NOMO-1 treated with DMSO at 0.1 percent for 48 hours (cell line): ENCODE data around the gene MECR.
"Not testable (repeated sequence)": the region's sequence is repeated elsewhere in the genome, so short reads cannot be mapped to it uniquely, and the experiment has no call there.

ENCODE experiments used
- DNase-seq: peaks from one replicate; lab custom pipeline; 2025; ENCODE audit not compliant: unreplicated experiment; lab: John Stamatoyannopoulos, UW

The MECR gene

DNA sequence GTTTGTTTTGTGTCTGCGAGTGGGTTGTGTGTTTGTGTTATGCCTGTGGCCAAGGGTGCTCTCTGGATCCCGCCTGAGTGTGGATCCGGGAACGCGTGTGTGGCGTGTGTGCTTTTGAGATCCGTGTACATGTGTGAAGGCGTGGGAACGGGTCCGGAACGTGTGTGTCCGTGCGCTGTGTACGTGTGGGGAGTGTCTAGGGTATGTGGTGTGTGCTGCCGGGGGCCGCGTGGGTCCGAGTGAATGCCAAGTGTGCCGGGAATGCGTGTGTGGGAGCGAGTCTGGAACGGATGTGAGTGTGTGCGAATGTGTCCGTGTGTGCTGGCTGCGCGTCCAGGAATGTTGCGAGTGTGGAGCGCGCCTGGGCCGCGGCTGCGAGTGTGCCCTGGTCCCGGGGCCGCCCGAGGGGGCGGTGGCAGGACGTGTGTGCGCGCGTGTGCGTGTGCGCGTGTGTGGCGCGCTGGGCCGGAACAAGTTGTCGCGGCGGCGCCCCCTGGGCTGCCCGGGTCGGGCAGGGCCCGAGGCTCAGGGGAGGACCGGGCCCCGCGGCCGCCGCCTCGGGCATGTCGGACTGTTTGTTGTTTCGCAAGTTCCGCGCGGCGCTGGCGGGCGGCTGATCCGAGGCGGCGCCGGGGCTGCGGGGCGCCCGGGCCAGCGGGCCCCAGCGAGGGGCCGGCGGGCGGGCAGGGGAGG, 6.5 kb upstream of the MECR start:
- no peak for DNase-seq

DNA sequence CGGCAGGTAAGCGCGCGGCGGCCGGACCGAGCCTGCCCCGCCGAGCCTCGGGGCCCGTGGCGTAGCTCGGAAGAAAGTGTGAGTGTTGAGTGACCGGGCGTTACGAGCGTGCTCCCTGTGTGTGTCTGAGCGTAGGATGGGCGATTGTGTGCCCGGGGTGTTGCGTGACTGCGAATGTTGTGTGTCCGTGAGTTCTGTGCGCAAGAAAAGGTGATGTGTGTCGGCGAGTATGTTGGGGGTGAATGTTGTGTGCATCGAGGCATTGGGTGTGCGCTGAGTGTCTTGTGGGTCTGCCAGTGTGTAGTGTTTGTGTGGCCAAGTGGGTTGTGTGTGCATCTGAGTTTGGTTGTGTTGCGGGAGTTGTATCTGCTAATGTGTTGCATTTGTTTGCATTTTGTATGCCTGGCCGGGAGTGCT, 6.0 kb upstream of the MECR start:
- DNase-seq: no peak

DNA sequence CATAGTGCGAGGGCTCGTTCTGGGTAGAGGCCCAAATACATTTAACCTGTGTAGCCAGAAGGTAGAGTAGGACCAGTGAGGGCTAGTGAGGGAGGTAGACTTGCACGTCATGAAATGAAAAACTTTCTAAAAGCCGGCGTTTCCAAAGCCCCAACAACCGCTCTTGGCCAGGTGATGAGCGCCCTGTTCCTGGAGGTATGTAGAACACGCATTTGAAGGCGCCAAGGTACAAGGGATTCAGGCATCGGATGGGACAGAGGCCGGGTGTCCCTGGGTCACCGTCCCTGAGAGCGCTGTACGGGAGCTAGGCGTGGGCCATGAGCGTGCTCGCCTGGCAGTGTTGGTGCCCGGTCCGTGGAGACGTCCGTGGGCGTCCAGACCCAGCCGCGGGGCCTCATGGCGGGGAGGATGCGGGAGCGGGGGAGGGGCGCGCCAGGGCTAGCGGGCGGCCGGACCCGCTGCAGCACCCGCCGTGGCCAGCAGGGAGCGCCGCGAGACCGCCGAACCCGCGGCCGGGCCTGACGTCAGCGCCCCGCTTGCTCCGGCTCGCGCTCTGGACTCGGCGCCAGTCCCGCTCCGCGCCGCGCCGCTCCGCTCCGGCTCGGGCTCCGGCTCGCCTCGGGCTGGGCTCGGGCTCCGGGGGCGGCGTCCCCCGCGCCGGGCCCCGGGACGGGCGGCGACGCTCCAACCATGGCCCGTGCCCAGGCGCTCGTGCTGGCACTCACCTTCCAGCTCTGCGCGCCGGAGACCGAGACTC, 5.4 kb upstream of the MECR start, which contains the start of gene PTPRU:
Gene PTPRU (plus strand): TSS at position 568 of the 757 bp plus-strand sequence. CDS start 123 bp downstream, at position 691.
- DNase-seq: peak; percentile 48

DNA sequence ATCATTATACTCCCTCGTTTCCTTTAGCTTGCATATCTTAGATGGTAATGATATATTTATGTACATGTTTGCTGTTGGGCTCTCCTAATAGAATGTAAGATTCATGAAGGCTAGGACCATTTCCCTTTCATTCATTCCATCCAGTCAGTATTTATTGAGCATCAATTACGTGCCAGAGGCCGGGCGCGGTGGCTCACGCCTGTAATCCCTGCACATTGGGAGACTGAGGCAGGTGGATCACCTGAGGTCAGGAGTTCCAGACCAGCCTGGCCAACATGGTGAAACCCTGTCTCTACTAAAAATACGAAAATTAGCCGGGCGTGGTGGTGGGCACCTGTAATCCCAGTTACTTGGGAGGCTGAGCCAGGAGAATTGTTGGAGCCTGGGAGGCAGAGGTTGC, 4.1 kb upstream of the MECR start:
- DNase-seq: not testable (repeated sequence)

DNA sequence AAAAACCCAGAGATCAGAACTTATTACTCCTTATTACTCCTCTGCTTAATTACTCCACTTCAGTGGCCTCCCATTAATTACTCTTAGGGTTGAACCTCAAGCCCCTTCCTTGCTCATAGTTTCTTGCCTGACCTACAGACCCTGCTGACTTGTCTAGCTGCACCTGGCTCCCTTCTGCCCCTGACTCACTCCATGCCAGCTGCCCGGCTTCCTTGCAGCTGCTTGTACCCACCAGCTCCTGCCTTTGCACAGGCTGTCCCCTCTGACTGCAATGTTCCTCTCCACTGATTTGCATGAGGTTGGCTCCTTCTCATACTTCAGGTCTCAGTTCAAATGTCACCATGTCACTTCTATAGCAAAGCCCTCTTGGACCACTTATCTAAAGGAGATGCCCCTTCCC, 3.7 kb upstream of the MECR start:
- no peak for DNase-seq

DNA sequence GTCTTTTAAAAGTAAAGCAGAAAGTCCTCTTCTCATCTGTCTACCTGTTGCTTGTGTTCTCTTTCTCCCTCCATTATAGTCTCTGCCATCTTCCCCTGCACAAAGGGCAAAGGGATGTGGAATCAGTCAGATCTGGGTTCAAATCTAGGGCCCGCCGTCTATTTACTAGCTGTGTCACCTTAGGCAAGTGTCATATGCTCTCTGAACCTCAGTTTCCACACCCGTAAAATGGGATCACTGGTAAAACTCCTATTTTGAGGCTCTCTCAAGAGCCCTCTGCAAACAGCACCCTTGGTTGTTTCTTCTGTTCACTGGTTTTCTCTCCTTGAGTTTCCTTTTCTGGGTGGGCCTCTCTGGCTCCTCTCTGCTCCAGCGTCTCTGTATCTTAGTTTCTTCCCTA, 3.0 kb upstream of the MECR start:
- no peak for DNase-seq

DNA sequence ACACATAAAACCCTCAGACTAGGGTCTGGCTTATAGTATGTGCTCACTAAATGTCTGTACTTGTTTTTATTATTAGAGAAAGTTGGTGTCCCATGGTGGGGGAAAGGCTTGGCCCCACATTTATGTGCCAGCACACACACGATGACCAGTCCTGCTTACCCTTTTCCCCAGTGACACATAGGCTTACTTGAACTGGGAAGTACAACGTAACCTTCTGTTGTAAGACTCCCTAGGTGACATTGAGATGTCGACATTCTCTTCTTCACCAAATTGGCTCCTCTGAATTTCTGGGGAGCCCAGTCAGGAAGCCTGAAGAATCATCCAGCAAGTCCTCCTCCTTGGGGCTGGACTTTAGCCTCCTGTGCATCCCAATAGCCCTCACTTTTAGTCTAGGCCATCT, 1.7 kb upstream of the MECR start:
- no peak for DNase-seq

DNA sequence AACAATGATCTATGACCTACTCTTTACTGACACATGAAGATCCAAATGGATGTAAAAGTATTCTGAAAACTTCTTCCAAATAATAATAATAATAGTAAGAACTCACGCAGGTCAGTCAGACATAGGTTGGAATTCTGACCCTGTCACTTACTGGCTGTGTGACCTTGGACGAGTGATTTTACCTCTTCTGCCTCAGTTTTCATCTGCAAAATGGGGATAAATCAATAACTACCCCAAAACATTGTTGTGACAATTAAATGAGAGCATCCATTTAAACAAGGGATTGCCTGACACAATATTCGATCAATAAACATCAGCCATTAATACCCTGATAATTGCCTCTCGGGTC, 556 bp downstream of the MECR start:
- no peak for DNase-seq

DNA sequence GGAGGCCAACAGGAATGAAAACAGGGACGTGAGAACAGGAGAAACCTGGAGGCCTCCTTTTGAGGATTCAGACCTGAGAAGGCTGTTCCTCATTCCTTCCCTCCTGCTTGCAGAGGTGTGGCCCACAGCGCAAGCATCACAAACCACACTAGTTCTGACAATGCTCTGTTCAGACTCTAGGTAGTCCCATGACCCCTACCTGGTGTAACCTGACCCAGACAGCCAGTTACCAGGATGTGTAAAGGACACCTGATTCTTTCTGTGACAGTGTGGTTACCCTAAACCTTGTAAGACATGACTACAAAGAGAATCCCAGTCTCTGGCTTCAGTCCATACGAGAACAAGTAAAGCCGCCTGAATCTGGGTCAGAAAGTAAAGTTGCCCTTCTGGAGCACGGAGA, 3.2 kb downstream of the MECR start:
- DNase-seq: no peak

DNA sequence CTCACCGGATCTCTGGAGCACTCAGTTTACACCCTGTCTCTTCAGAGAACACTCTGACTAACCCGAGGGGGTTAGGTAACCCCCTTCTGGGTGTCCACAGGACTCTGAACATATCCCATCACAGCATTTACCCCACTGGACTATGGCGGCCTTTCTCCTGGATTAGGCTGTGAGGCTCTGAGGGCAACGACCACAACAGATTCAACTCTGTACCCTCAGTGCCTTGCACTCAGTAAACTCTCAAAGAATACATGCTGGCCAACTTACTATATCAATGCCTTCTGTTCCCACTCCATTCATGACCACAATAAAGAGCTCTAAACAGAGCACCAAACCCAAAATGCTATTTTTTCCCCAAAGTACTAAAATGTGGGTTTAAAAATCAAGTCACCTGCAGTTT, 5.4 kb downstream of the MECR start:
- no peak for DNase-seq

DNA sequence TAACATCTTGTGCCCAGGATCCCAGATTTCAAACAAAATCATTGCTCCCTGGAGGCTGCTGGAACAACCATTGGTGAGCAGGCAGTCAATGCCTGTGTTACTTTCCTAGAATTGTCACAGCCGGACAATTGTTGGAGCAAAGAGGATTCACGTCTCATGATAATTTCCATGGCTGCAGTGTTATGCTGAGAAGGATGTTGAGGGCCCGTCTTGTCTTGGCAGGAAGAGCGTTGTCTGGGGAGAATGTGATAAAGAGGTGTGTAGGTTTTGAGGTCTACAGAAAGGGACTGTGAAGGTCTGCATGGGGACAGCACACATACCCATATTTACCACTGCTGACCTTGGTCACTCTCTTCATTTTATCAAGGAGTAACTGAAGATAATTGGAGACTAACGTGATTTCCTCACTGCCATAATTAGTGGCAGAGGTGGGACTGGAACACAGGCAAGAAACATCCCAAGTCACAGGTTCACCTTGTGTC, 6.3 kb downstream of the MECR start:
- no peak for DNase-seq

DNA sequence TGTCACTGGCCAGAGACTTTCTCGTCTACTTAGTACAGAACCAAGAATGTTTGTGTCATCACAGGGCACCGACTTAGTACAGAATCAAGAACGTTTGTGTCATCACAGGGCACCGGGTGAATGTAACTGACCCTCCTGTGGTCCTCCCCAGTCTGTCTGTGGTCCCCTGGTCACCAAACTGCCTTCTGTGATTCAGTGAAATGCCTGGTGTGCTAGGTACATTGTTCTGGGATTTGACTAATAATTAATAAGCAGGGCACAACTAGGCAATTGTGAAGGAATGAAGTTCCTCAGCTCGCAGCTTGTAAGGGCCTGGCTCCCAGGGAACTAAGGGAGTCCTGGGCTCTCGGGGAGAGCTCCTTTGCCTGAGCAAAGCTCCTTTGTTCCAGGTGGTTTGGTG, 7.2 kb downstream of the MECR start:
- DNase-seq: no peak

DNA sequence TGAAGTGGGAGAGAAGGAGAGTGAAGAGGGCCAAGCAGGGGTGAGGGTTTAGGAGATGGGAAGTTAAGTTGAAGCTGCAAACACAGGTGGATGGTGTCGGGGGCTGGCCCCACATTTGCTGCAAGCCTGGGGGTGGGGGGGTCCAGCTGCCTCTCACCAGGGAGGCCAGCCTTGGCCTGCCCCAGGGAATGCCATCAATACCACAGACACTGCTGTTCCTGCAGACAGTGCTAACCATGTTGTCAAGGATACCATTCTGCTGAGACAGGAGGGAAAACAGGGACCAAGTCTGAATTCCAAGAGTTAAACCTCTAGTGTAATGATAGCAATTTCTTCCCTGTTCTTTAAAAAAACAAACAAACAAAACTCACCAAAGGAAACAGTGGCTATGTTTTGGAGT, 8.0 kb downstream of the MECR start:
- no peak for DNase-seq

DNA sequence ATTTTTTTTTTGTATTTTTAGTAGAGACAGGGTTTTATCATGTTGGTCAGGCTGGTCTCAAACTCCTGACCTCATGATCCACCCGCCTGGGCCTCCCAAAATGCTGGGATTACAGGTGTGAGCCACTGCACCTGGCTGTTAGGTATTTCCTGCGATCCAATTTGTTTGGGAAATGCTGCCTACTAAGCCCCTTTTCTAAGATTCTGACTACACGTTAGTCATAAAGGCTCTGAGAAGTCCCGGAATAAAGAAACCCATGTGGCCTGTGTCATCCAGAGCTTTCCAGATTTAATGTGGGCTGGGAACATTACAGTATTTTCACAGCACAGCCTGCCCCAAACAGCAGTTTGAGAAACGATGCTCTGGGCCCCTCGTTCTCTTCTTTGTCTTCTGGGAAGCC, 8.5 kb downstream of the MECR start:
- DNase-seq: not testable (repeated sequence)

DNA sequence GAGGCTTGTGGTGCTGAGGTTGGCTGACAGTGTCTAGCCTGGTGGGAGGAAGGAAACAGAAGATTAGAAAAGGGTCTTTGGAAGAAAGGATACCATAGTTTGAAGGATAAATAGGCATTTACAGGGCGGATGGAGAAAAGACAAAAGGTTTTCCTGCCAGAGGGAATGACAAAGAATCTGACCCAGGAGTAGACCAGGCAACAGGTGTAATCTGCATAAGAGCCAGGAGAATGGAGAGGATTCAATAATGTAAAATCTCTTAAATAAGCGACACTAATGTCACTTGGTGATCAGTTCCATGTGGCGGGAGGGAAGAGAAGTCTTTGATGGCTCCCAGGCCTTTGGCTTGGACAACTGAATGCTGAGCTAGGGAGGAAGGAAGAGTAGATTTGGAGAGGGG, 9.4 kb downstream of the MECR start:
- DNase-seq: no peak

DNA sequence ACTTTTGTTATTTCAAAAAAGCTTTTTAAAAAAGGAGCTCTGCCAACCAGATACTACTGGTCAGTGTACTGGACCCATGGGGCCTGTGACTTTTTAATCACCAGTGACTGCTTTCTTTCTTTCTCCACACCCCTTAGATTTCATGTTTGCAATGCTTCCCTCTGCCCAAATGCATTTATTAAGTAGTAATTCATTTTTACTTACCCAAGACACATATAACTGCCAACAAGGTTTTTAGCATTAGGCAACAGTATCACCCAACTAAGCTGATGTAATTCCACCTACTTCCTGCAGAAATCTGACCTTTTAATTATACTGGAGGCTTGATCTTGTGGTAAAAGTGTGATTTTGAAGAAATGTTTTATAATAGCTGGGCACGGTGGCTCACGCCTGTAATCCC, 12.5 kb downstream of the MECR start:
- DNase-seq: peak; percentile 65

DNA sequence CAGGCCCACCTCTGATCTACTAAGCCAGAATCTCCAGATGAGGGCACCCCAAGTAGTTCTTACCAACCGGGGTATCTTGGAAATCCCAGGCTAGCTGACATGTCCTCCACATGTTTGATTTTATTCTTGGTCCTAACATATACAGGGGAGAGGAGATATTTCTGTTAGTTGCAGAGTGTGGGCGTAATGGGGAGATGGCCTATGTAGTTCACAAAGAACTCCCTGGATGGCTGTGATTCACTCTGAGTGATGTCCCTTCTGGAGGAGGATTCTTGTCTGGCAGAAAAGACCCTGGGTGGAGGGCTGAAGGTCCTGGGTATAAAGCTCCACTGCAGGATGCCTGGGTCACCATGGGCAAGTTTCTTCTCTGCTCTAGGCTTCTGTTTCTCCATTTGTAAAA, 13.1 kb downstream of the MECR start:
- DNase-seq: no peak

DNA sequence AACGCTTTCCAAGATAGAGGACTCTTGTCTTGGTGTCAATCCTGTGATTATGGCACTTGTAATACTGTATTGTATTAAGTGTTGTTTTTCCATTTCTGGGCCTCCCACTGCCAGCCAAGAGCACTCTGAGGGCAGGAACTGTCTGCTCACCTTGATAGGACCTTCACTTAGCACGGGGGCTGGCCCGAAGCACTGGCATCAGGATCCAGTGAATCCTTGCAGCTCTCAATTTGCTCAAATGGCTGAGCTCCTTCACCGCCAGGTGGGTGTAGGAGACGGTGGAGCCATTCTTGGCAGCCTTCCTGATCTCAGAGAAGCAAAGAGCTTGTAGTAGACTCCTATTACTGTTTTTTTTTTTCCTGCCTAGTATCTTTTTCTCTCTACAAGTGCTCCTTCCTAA, 17.7 kb downstream of the MECR start:
- no peak for DNase-seq

DNA sequence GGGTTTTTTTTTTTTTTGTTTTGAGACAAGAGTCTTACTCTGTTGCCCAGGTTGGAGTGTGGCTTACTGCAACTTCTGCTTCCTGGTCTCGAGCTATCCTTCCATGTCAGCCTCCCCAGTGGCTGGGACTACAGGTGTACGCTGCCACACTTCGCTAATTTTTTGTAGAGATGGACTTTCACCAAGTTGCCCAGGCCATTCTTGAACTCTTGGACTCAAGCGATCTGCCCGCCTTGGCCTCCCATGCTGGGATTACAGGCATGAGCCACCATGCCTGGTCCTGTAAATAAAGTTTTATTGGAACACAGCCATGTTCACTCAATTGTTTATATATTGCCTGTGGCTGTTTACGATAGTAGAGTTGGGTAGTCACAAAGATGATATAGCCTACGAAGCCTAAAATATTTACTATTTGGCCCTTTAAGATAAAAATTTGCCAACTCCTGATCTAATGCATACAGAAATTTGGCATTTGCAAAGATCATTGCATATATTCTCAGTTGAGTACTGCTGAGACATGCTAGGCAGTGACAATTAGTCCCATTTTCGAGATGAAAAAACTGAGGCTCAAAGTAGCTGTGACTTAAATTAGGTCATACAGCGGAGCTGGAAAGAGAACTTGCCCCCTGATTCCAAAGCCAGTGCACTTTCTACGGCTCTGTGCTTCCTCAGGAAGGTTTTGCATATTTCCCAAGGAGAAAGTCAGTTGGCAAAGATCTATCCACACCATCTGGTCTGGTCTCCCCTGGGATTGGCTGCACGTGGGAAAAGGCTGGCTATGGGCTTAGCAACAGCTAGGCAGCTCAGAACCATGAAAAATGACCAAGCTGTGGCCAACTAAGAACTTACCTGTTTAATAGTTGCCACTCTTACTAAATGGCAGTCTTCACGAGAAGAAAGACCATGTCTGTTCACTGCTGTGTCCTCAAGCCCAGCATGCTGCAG, 19.4 kb downstream of the MECR start:
- DNase-seq: no peak

DNA sequence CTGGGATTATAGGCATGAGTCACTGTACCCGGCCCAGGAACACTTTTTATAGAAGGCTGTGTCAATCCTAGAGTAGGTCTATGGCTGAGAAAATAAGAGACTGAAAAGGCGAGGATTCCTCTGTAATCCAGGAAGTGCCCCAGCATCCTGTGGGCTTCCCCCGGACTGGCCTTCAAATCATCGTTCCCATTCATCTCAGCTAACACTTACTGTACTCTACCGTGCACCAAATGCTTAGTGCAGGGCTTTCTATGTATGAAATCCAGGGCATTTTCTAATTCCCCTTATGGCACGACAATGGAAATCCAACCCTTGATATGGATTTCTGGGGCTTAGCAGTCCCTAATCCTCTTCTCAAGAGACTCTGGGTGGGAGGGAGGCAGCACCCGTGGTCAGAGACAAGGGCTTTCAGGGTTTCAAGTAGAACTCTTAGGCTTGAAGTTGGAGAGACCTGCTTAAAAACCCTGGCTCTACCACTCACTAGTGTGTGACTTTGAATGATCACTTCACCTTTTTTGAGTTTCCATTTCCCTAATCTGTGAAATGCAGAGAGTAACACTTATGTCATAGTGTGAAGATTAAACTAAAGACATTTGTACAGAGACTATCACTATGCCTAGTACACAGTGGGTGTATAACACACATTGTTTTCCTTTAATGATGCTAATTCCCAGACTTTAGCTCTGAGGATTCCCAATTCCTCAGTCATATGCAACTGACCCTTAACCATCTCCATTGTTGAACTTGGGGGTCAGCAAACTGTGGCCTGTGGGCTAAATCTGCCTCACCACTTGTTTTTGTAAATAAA, 20.3 kb downstream of the MECR start:
- no peak for DNase-seq

DNA sequence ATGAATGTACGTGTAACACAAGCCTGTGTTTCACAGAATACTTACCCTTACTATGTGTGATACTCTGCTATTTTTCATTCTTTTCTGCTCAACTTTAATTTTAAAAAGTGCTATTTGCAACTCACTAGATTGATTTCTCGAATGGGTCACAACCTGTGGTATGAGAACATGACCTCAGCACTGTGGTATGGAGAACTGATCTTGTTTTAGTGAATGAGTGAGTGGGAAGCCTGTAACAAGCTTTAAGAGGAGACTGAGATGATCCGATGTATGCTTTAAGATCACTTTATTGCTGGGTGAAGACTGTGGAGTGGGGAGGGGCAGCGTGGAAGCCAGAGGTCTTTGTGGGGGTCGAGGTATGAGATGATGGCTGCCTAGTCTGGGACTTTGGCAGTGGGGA, 21.6 kb downstream of the MECR start:
- no peak for DNase-seq
